Measurements from ENCODE around the gene ARHGAP30.

Gene ARHGAP30

DNA sequence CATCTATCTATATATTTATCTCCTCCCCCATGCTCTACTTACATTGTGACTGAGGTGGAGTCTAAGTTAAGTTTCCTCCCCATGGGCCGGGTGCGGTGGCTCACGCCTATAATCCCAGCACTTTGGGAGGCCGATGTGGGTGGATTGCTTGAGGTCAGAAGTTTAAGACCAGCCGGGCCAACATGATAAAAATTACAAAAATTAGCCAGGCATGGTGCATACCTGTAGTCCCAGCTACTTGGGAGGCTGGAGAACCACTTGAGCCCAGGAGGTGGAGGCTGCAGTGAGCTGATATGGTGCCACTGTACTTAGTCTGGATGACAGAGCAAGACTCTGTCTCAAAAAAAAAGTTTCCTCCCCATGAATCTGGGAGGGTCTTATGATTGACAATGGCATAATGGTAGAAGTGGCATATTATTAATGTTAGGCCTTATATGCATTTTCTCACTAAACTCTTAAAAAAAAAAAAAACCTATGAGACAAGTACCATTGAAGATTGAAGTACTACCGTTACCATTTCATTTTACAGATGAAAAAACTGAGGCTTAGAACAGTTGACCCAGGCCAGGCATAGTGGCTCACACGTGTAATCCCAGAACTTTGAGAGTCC lies 60.0 kb downstream of the ARHGAP30 start:
- no peak for DNase-seq (ENCODE audit: low spot score)

- DNase-seq (ENCODE audit: low spot score), result no peak
Measured at GRCh38 chr1:161008869-161009510, 60.7 kb downstream of the ARHGAP30 start.

- DNase-seq (ENCODE audit: low spot score), result no peak
Measured at GRCh38 chr1:161007369-161007768, 62.3 kb downstream of the ARHGAP30 start.

DNA sequence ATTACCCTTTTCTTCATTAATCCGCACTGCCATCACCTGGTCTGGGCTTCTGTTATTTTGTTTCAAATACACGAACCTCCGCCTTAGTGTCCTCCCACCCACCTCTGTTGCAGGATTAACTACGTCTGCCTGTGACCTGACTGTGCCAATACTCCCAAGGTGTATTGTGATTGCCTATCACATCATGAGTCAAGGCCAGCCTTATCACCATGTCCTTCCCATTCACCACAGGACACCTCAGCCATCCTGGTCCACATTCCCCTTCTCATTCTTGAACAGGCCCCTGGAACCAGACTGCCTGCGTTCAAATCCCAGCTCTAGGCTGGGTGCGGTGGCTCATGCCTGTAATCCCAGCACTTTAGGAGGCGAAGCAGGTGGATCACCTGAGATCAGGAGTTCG lies 63.1 kb downstream of the ARHGAP30 start:
- DNase-seq (ENCODE audit: low spot score), result no peak

- DNase-seq (ENCODE audit: low spot score), result no peak
Measured at GRCh38 chr1:161001525-161001924, 68.2 kb downstream of the ARHGAP30 start.

- DNase-seq (ENCODE audit: low spot score), result no peak
Measured at GRCh38 chr1:161000736-161001480, 68.8 kb downstream of the ARHGAP30 start.

- DNase-seq (ENCODE audit: low spot score), result no peak
Measured at GRCh38 chr1:160999376-160999775, 70.3 kb downstream of the ARHGAP30 start.

GRCh38 chr1:160997323-160998038 lies 72.2 kb downstream of the ARHGAP30 start:
- peak; percentile 58 for DNase-seq (ENCODE audit: low spot score)
